Large intestine (tissue), 12 donors: ENCODE measurements around the gene LINGO3. TPM values are rescaled to one million over a fixed set of nuclear protein-coding genes. Genes with fewer than 3 reads are reported as not detected.
A peak's percentile ranks its signal among the peaks of the same experiment; 100 is the strongest.

Experiments used
- DNase-seq, 2 donors: peaks; one replicate each; pipeline versions ENCODE4 v3.0.0 to v3.0.0-alpha.2; 2013
- H3K27ac ChIP-seq: one replicate; pipeline ENCODE4 v1.5.1; 2013; ENCODE audit warnings: low read length
- H3K27me3 ChIP-seq: 2 replicates; pipeline ENCODE4 v1.6.1; 2013; ENCODE audit warnings: low read length; ENCODE audit not compliant: control insufficient read depth, insufficient read depth
- H3K36me3 ChIP-seq: 2 replicates; pipeline ENCODE4 v1.6.1; 2013; ENCODE audit warnings: low read length; ENCODE audit not compliant: control insufficient read depth, insufficient read depth
- H3K4me1 ChIP-seq: one replicate; pipeline ENCODE4 v1.6.1; 2013; ENCODE audit warnings: low read length; ENCODE audit not compliant: control insufficient read depth, insufficient read depth
- H3K4me3 ChIP-seq: one replicate; pipeline ENCODE4 v1.5.1; 2013; ENCODE audit warnings: low read length
- H3K9me3 ChIP-seq: one replicate; pipeline ENCODE4 v1.6.1; 2013; ENCODE audit warnings: mild to moderate bottlenecking, low read depth, low read length, moderate library complexity; ENCODE audit not compliant: control insufficient read depth
- WGBS: methylation state at CpG from one replicate; pipeline ENCODE4 v1.1.5; 2013; ENCODE audit warnings: low lambda C conversion rate; ENCODE audit not compliant: insufficient coverage; 5-methylcytosine and 5-hydroxymethylcytosine counted together
- long read RNA-seq, 11 donors: transcript quantifications; one replicate each; lab custom pipeline, GENCODE V29; 2026
- polyA plus RNA-seq: library from polyadenylated mRNA; unstranded; fragments of 120-200 nt; gene quantifications from one replicate; pipeline ENCODE4 v1.2.1, GENCODE V29; 2013

The LINGO3 gene, protein sequence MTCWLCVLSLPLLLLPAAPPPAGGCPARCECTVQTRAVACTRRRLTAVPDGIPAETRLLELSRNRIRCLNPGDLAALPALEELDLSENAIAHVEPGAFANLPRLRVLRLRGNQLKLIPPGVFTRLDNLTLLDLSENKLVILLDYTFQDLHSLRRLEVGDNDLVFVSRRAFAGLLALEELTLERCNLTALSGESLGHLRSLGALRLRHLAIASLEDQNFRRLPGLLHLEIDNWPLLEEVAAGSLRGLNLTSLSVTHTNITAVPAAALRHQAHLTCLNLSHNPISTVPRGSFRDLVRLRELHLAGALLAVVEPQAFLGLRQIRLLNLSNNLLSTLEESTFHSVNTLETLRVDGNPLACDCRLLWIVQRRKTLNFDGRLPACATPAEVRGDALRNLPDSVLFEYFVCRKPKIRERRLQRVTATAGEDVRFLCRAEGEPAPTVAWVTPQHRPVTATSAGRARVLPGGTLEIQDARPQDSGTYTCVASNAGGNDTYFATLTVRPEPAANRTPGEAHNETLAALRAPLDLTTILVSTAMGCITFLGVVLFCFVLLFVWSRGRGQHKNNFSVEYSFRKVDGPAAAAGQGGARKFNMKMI
- polyA plus RNA-seq, result 0.66 TPM
- long read RNA-seq, donor 1, result 0 reads
- long read RNA-seq, donor 2, partial matches to known transcripts, result 0 of 1 reads
- long read RNA-seq, donor 2, other reads (novel, unspliced or antisense), result 0 of 1 reads
- long read RNA-seq, donor 3, result 0 reads
- long read RNA-seq, donor 4, result 0 reads
- long read RNA-seq, donor 5, result 0 reads
- long read RNA-seq, donor 6, result 0 reads
- long read RNA-seq, donor 7, result 0 reads
- long read RNA-seq, donor 8, partial matches to known transcripts, result 0 of 1 reads
- long read RNA-seq, donor 8, other reads (novel, unspliced or antisense), result 0 of 1 reads
- long read RNA-seq, donor 9, partial matches to known transcripts, result 0 of 1 reads
- long read RNA-seq, donor 9, other reads (novel, unspliced or antisense), result 0 of 1 reads
- long read RNA-seq, donor 10, partial matches to known transcripts, result 0 of 2 reads
- long read RNA-seq, donor 10, other reads (novel, unspliced or antisense), result 0 of 2 reads
- long read RNA-seq, donor 11, partial matches to known transcripts, result 0 of 1 reads
- long read RNA-seq, donor 11, other reads (novel, unspliced or antisense), result 0 of 1 reads

DNA sequence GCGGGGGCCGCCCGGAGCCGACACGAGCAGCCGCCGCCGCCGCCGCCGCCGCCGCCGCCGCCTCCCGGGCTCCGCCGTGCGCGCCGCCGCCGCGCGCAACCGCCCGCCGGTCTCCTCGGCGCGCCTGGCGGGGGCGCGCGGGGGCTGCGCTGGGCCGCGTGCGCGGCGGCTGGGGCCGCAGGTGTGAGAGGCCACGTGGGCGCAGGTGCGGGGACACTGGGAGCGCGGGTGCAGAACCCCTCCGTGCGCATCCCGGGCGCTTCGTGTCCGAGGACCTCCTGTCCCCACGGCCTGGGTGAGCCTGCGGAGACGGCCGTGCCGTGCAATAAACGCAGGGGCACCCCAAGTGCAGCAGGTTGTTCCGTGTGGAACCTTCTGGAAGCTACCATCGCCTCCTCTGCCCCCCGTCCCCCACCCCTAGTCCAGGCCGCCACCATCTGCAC, at the start of gene LINGO3:
LINGO3 (minus strand) TSS at position 41 of the 443 bp plus-strand sequence. CDS start 16,378 bp downstream, outside the sequence.
- peak in 1 of 2 donors; percentile 46 for DNase-seq
- Histone ChIP-seq H3K4me1 (peaks cover 23% of the 10 kb centered on the region), H3K9me3 (peaks cover 7% of the 10 kb centered on the region), H3K27ac (no peak within 1 kb of the TSS), H3K27me3 (peaks cover 60% of the 10 kb centered on the region), H3K4me3 (peak within 1 kb of the TSS; percentile 24), H3K36me3 (no peaks in the 10 kb centered on the region)
- no CpG with 5 or more reads among the region's 63 CpGs for WGBS

DNA sequence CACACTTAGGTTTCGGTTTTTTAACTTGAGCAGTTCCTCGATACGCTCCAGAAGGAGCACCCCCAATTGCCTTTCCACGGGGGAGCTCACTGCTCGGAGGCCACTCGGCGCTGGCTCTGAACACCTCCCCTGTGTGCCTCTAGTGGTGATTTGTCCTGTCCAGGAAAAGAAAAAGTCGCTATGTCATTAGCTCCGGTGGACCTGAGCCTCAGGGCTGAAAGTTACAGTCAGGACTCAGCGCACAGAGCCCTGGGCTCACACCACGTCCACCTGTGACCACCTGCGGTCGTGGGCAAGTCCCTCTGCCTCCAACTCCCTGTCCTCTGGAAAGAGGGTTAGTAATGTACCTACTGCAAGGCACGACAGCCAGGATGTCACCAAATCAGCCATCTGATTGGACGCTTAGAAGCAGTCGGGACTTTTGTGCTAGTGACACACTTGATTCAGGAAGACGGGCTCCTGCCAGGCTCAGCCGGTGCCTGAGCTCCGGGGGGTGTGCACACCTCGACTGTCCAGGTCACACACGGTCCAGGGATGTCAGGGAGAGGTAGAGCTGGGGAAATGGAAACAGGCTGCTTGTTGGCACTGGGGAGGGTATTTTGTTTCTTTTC, 48.2 kb upstream of the LINGO3 start:
- no CpG with 5 or more reads among the region's 21 CpGs for whole genome bisulfite sequencing
- H3K36me3 ChIP-seq, result peaks cover 31% of the 10 kb centered on the region
- H3K4me3 ChIP-seq, result no peak overlapping the region

DNA sequence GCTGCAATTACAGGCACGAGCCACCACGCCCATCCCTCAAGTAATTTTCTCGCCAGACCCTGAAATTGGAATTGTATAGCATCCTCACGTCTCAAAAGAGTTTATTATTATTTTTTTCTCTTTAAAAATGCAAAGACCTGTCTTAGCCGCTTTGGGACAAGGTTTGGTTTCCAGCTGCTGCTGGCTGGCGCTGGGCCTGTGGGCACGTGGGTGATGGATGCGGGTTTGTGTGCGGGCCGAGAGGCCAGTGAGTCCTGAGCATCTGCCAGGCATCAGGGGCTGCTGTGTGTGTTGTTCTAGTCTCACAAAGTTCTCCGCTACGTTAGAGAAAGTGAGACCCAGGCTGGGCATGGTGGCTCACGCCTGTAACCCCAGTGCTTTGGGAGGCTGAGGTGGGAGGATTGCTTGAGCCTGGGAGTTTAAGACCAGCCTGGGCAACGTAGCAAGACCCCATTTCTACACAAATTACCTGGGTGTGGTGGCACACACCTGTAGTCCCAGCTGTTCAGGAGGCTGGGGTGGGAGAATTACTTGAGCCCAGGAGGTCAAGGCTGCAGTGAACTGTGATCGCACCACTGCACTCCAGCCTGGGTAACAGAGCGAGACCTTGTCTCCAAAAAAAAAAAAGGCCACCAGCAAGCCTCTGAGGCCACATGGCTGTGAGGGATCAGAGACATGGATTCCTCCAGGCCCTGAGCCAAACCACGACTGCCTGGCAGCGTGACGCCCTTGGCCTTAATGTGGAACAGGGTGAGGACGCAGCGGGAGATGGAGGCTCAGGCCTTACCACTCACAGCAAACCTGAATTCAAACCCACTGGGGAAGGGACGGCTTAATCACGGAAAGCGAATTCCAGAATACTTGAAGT, 47.4 kb upstream of the LINGO3 start:
- no peak overlapping the region for H3K27ac ChIP-seq
- peaks cover 38% of the 10 kb centered on the region for H3K36me3 ChIP-seq
- whole genome bisulfite sequencing, result 100% methylated on average over 1 of the region's 24 CpGs

More for the DNA sequence above, 48.2 kb upstream of the LINGO3 start:
- no peaks in the 10 kb centered on the region for H3K9me3 ChIP-seq
- no peak for DNase-seq
- no peaks in the 10 kb centered on the region for H3K4me1 ChIP-seq
- H3K27ac ChIP-seq, result no peak overlapping the region
- peaks cover 19% of the 10 kb centered on the region for H3K27me3 ChIP-seq

DNA sequence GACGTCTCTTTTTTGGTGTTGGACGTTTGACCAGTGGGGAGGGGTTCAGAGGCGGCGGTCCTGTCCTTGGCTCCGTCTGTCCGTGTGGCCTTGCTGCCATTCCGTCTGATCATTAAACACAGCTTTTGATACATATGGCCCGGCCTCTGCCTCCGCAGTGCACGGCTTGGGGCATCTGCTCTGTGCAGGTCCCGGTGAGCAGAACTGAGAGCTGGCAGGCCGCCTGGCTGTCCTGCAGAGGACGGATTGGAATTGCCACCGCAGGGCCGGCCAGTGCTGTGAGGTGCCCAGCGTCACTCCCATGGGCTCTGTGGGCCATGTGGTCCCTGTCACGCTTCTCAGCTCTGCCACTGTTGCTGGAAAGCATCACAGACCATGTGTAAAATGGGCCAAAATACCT, 46.7 kb upstream of the LINGO3 start:
- Histone ChIP-seq H3K27me3 (peaks cover 7% of the 10 kb centered on the region), H3K4me1 (no peaks in the 10 kb centered on the region), H3K27ac (no peak overlapping the region), H3K36me3 (peaks cover 45% of the 10 kb centered on the region), H3K9me3 (no peaks in the 10 kb centered on the region), H3K4me3 (no peak overlapping the region)
- no CpG with 5 or more reads among the region's 17 CpGs for WGBS
- no peak for DNase-seq

More for the DNA sequence above, 47.4 kb upstream of the LINGO3 start:
- Histone ChIP-seq H3K27me3 (peaks cover 13% of the 10 kb centered on the region), H3K4me1 (no peaks in the 10 kb centered on the region), H3K4me3 (no peak overlapping the region), H3K9me3 (no peaks in the 10 kb centered on the region)
- DNase-seq, result no peak

DNA sequence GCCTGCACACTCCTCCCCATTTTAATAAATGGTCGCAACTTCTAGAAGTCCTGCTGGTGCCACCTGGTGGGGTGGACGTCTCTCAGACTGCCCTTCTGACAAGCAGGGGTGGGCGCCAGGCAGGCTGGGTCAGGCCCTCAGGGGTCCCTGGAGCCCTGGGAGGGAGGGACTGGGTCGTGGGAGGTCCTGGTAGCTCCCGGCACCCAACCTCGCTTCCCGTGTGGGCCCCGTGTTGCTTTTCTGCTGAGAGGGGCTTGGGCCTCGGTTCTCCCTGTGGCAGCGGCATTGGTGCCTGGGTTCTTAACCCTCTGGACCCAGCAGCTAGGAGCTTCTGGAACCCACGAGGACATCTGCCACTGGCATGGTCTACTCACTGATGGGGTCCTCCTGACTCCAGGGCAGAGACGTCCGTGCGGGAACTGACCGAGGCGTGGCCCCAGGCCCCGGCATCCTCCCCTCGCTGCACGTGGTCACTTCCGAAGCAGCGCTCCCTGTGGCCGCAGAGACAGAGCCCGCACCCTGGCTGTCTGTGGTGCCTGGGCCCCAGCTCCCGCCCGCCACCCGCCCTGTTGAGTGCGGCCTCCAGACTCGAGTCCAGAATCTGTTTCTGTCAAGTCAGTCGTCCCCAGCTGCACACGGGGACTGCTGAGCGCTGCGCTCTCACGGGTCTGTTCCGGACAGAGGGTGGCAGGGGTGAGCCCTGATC, 46.1 kb upstream of the LINGO3 start:
- peaks cover 47% of the 10 kb centered on the region for H3K36me3 ChIP-seq
- DNase-seq, result no peak

DNA sequence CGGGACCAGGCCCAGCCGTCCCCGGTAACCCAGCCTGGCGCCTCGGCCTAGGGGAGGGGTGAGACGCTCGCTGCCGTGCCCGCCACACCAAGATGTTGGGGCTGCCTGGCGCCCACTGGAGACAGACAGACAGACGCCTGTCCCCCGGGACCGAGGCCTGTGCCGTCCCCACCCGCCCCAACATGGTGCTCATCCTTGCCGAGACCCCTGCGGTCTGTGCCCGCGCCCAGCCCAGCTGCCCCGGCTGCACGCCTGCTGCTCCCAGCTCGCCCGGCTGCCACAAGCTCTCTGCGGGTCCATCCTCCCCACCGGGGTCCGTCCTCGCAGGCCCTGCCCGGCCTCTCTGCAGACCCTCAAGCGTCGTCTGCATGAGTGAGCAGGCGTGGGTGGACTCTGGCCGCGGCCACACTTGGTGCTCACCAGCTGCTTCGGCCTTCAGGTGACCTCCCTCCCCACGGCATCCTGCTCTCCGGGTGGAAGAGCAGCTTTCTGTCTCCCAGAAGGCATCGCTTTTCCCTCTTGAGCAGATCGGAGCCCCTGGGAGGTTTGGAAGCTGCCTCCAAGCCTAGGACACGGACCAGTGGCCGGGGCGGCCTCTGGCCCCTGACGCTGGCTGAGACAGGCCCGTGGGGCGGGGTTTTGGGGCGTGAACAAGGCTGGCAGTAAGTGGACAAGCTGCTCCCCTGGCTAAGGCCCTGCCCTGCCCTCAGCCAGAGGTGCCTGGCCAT, 45.4 kb upstream of the LINGO3 start:
- H3K36me3 ChIP-seq, result peaks cover 53% of the 10 kb centered on the region
- no CpG with 5 or more reads among the region's 45 CpGs for WGBS
- no peak for DNase-seq
- H3K4me1 ChIP-seq, result no peaks in the 10 kb centered on the region
- H3K4me3 ChIP-seq, result no peak overlapping the region
- H3K9me3 ChIP-seq, result no peaks in the 10 kb centered on the region
- no peaks in the 10 kb centered on the region for H3K27me3 ChIP-seq
- H3K27ac ChIP-seq, result no peak overlapping the region

More for the DNA sequence above, 46.1 kb upstream of the LINGO3 start:
- Histone ChIP-seq H3K4me3 (no peak overlapping the region), H3K4me1 (no peaks in the 10 kb centered on the region), H3K9me3 (no peaks in the 10 kb centered on the region), H3K27ac (no peak overlapping the region), H3K27me3 (peaks cover 1% of the 10 kb centered on the region)
- no CpG with 5 or more reads among the region's 34 CpGs for WGBS

DNA sequence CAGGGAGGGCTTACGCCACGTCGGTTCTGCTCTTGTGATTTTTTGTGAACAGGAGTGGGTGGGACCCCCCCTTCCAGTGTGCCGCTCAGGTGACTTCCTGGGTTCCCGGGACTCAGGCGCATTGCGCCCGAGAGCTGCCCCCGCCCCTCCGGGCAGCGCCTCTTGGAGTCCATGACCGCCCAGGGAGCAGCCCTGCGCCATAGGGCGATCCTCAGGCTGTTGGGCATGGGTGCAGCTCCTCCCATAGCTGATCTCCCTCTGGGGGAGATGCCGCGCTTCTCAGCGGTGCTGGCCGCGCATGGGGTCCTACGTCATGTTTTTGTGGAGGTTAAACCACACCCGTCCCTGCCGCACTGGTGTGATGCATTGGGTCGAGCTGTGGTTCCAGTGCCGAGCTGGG, 44.2 kb upstream of the LINGO3 start:
- Histone ChIP-seq H3K27me3 (no peaks in the 10 kb centered on the region), H3K9me3 (no peaks in the 10 kb centered on the region), H3K27ac (no peak overlapping the region), H3K4me1 (no peaks in the 10 kb centered on the region), H3K4me3 (no peak overlapping the region), H3K36me3 (peaks cover 53% of the 10 kb centered on the region)
- no CpG with 5 or more reads among the region's 24 CpGs for WGBS
- DNase-seq, result no peak

DNA sequence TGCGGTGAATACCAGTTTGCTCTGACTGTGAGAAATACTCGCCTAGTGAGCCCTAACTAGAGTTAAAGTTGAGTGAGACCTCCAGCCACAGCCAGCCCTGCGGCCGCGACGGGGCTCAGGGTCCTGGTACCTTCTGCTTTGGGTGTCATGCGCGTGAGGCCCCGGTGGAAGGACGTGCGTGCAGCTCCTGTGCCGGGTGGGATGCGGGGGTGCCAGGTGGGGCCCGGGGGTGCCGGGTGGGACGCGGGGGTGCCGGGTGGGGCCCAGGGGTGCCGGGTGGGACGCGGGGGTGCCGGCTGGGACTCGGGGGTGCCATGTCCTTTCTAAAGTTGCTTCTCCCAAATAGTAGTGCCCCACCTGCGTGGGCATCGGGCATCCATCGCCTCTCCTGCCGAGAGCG, 43.6 kb upstream of the LINGO3 start:
- H3K27ac ChIP-seq, result no peak overlapping the region
- no peaks in the 10 kb centered on the region for H3K27me3 ChIP-seq
- H3K9me3 ChIP-seq, result no peaks in the 10 kb centered on the region
- H3K36me3 ChIP-seq, result peaks cover 55% of the 10 kb centered on the region
- H3K4me1 ChIP-seq, result no peaks in the 10 kb centered on the region
- H3K4me3 ChIP-seq, result no peak overlapping the region
- DNase-seq, result no peak
- WGBS, result no CpG with 5 or more reads among the region's 28 CpGs
